GM18498 (cell line): ENCODE data around the gene PDPR.
A peak's percentile ranks its signal among the peaks of the same experiment; 100 is the strongest.
"Not testable (repeated sequence)": the region's sequence is repeated elsewhere in the genome, so short reads cannot be mapped to it uniquely, and the experiment has no call there.

Experiments
- ATAC-seq: cut with Tn5 transposase; IDR thresholded peaks from one replicate; pipeline ENCODE4 v1.9.1; 2021; ENCODE audit warnings: mild to moderate bottlenecking, moderate library complexity; ENCODE audit not compliant: unreplicated experiment

The PDPR gene

GRCh38 chr16:70113982-70114826, at the start of gene PDPR:
PDPR (plus strand) TSS chr16:70114332; CDS start chr16:70120493, 6,161 bp downstream.
- peak; percentile 95 for ATAC-seq

- ATAC-seq: peak; percentile 29
These were observed 49.2 kb upstream of the PDPR start for GRCh38 chr16:70064841-70065370.

- peak; percentile 36 for ATAC-seq
These were observed 48.8 kb upstream of the PDPR start for GRCh38 chr16:70065376-70065745.

- peak; percentile 93 for ATAC-seq
These were observed 48.1 kb upstream of the PDPR start for GRCh38 chr16:70065746-70066658.

- ATAC-seq: not testable (repeated sequence)
These were observed 47.4 kb upstream of the PDPR start for GRCh38 chr16:70066751-70067150.

DNA sequence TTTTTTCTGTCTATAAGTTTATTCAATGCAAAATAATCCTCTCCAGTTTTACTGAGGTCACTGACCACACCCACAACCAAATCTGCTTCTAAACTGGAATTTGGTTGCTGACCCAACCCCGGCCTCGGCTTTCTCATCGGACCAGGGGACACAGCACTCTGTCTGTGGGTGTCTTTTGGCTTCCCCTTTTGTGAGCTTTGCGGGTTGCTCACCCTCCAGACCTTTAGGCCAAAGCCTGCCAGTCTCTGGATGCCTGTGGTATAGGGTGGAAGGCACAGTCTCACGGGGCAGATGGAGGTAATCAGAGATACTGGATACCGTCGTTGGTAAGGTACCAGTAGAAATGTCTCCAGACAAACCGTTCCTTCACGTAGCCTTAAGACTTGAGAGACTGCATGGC, 35.1 kb upstream of the PDPR start:
- not testable (repeated sequence) for ATAC-seq

GRCh38 chr16:70081219-70081618, 32.9 kb upstream of the PDPR start:
- ATAC-seq: not testable (repeated sequence)

GRCh38 chr16:70083931-70084330, 30.2 kb upstream of the PDPR start:
- ATAC-seq: not testable (repeated sequence)

DNA sequence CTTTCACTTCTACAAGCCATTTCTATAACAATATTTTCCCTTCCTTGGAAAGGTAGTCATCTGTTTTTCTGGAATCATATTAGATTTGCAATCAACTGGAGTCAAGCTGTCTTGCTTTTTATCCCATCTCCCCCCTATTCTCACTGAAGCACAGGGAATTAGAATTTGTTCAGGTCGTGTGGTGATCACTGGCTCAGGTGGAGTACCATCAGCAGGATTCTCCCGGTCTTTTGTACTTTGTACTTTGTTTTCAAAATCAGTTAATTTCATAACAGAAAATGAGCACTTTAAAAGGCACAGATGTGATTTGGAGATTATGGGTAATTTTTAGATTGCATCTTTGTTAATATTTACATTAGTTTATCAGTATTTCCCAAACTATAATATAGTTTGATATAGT, 26.0 kb upstream of the PDPR start:
- not testable (repeated sequence) for ATAC-seq

GRCh38 chr16:70088877-70089276, 25.3 kb upstream of the PDPR start:
- ATAC-seq: not testable (repeated sequence)

GRCh38 chr16:70089289-70089688, 24.8 kb upstream of the PDPR start:
- ATAC-seq: not testable (repeated sequence)

GRCh38 chr16:70091104-70091503, 23.0 kb upstream of the PDPR start:
- ATAC-seq: not testable (repeated sequence)

DNA sequence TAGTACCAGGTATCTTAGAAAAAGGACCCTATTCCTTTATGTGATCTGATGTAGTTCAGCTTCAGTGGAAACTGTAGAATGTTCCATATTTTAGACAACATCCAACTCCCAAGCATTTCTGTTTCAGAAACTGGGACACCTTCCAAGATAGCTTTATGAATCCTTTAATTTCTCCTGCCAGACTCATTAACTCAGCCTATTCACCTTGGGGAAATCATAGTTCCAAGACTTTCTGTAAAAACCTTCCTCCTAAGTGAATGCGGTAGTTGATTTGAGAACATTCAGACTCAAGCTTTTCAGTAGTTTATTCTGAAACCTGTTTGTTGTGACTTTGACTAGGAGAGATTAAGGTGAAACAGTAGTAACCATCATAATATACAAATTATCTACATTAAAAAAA, 20.0 kb upstream of the PDPR start:
- ATAC-seq: not testable (repeated sequence)

- ATAC-seq: not testable (repeated sequence)
These were observed 4.4 kb upstream of the PDPR start for GRCh38 chr16:70109583-70110279.

- ATAC-seq: not testable (repeated sequence)
These were observed 2.0 kb upstream of the PDPR start for GRCh38 chr16:70112162-70112561.

DNA sequence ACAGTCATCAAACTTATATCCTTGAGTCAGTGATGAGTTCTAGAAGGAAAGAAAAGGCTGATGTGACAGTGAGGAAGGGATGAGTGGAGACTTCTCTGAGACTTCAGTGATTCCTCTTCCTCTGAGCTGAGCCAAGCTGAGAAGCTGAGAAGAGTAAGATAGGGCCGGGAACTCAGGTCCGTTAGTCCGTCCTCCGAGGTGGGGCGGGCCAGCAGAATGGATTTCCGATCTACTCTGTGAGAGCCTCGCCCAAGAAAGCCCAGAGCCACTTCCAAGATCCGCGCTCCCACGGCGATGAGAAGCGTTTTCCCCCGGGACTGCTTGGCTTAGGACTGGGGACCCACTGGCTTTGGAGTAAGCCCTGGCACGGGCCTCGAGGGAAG, 542 bp upstream of the PDPR start:
- ATAC-seq: peak; percentile 2

GRCh38 chr16:70118354-70118753, 4.2 kb downstream of the PDPR start:
- not testable (repeated sequence) for ATAC-seq

GRCh38 chr16:70118776-70119175, 4.6 kb downstream of the PDPR start:
- ATAC-seq: not testable (repeated sequence)

GRCh38 chr16:70120398-70120797, 6.3 kb downstream of the PDPR start:
- not testable (repeated sequence) for ATAC-seq

- not testable (repeated sequence) for ATAC-seq
These were observed 9.7 kb downstream of the PDPR start for GRCh38 chr16:70123822-70124221.

GRCh38 chr16:70126226-70126625, 12.1 kb downstream of the PDPR start:
- ATAC-seq: not testable (repeated sequence)
